Measurements from ENCODE around the gene TRPV4. TPM values are rescaled to one million over a fixed set of nuclear protein-coding genes. Genes with fewer than 3 reads are reported as not detected.

The TRPV4 gene
- total RNA-seq, 4 donors from 2014 or later, result not detected

- no peak for DNase-seq
- Histone ChIP-seq H3K4me1 (no peaks in the 10 kb centered on the region), H3K4me3 (no peak overlapping the region), H3K27ac (no peak overlapping the region), H3K27me3 (no peaks in the 10 kb centered on the region), H3K9me3 (no peaks in the 10 kb centered on the region), H3K36me3 (no peaks in the 10 kb centered on the region)
- in situ Hi-C loops (cut with MboI; ENCODE audit: low sequenced_read_pairs in 4 of 4), result loop anchor here in 2 of 4 donors (5.0 to 10.0 kb wide), 2 partner anchors 71 to 74 kb away; no protein-coding TSS in a partner anchor
- ATAC-seq, result no peak
- intact Hi-C loops (cut with DNase I; ENCODE audit: low total_unique reads), result loop anchor here (2.0 kb wide), 1 partner anchor 41 kb away; no protein-coding TSS in a partner anchor
- TF ChIP-seq CTCF (IDR thresholded peaks at IDR 0.05 in 4 of 5, conservative IDR thresholded peaks at IDR 0.05 in 1 of 5), result no peak
- no peak for TF ChIP-seq POLR2A (IDR thresholded peaks at IDR 0.05)
Observed at GRCh38 chr12:109803678-109804077, 29.5 kb downstream of the TRPV4 start.

DNA sequence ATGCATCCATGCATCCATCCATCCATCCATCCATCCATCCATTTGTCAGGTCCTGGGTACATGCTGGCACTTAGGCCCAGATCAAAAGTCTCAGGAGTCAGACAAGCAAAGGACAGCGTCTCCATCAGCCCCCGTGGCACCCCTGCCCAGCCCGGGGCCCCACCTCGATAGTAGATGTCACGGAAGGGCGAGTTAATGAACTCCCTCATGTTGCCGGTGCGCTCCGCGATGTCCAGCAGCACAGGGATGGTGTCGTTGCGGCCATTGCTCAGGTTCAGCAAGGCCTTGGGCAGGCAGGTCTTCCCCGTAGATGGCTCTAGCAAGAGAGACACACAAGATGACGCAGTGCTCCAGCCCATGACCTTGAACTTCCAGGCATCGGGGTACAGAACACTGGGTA is 30.4 kb downstream of the TRPV4 start:
- no peaks in the 10 kb centered on the region for H3K27me3 ChIP-seq
- no peaks in the 10 kb centered on the region for H3K9me3 ChIP-seq
- intact Hi-C loops (cut with DNase I; ENCODE audit: low total_unique reads) (no loop called here), in situ Hi-C loops (cut with MboI; ENCODE audit: low sequenced_read_pairs in 4 of 4) (loop anchor here in 2 of 4 donors (5.0 to 10.0 kb wide), 2 partner anchors 72 to 74 kb away; no protein-coding TSS in a partner anchor)
- H3K4me3 ChIP-seq, result no peak overlapping the region
- no peaks in the 10 kb centered on the region for H3K36me3 ChIP-seq
- ATAC-seq, result no peak
- TF ChIP-seq POLR2A (IDR thresholded peaks at IDR 0.05) (no peak), CTCF (IDR thresholded peaks at IDR 0.05 in 4 of 5, conservative IDR thresholded peaks at IDR 0.05 in 1 of 5) (no peak)
- H3K27ac ChIP-seq, result no peak overlapping the region
- no peak for DNase-seq
- H3K4me1 ChIP-seq, result no peaks in the 10 kb centered on the region

GRCh38 chr12:109800536-109800935 is 32.7 kb downstream of the TRPV4 start:
- Histone ChIP-seq H3K27ac (no peak overlapping the region), H3K4me1 (no peaks in the 10 kb centered on the region), H3K4me3 (no peak overlapping the region), H3K27me3 (no peaks in the 10 kb centered on the region), H3K36me3 (no peaks in the 10 kb centered on the region), H3K9me3 (no peaks in the 10 kb centered on the region)
- TF ChIP-seq CTCF (IDR thresholded peaks at IDR 0.05 in 4 of 5, conservative IDR thresholded peaks at IDR 0.05 in 1 of 5) (no peak), POLR2A (IDR thresholded peaks at IDR 0.05) (no peak)
- ATAC-seq, result no peak
- intact Hi-C loops (cut with DNase I; ENCODE audit: low total_unique reads), result no loop called here
- in situ Hi-C loops (cut with MboI; ENCODE audit: low sequenced_read_pairs in 4 of 4), result loop anchor here in 2 of 4 donors (5.0 to 10.0 kb wide), 2 partner anchors 74 to 77 kb away; no protein-coding TSS in a partner anchor
- DNase-seq, result no peak

DNA sequence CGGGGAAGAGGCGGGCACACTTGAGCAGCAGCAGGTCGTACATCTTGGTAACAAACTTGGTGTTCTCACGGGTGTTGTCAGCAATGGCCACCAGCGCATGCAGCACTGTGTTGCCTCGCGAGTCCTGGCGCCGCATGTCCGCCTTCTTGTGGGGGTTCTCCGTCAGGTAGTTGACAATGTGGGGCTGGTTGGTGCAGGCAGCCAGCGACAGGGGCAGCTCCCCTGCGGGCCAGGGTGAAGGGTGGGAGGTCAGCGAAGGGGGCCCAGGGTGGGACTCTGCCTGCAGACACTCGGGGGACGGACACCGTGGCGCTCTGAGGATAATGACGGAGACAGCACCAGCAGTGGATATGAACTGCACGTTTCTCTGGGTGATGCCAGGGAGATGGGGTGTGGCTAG is 34.5 kb downstream of the TRPV4 start:
- Histone ChIP-seq H3K27me3 (no peaks in the 10 kb centered on the region), H3K4me1 (no peaks in the 10 kb centered on the region), H3K36me3 (no peaks in the 10 kb centered on the region), H3K27ac (no peak overlapping the region), H3K9me3 (no peaks in the 10 kb centered on the region), H3K4me3 (no peak overlapping the region)
- intact Hi-C loops (cut with DNase I; ENCODE audit: low total_unique reads), result no loop called here
- ATAC-seq (no peak), DNase-seq (no peak)
- TF ChIP-seq CTCF (IDR thresholded peaks at IDR 0.05 in 4 of 5, conservative IDR thresholded peaks at IDR 0.05 in 1 of 5) (no peak), POLR2A (IDR thresholded peaks at IDR 0.05) (no peak)
- in situ Hi-C loops (cut with MboI; ENCODE audit: low sequenced_read_pairs in 4 of 4), result no loop called here
